GM18507 (cell line): Measurements from ENCODE around the gene PXMP2.
A peak's percentile ranks its signal among the peaks of the same experiment; 100 is the strongest.

Source experiments
- DNase-seq: peaks from one replicate; pipeline ENCODE4 v3.0.0; 2011; ENCODE audit warnings: low read depth; ENCODE audit not compliant: insufficient read length; ENCODE audit errors: extremely low spot score
- FAIRE-seq: peaks from 2 replicates; lab custom pipeline; 2011; peaks lifted over from hg19 to GRCh38; lab: Jason Lieb, UNC

The PXMP2 gene

GRCh38 chr12:132687211-132688164 lies at the start of gene PXMP2, which contains the start of gene POLE:
Gene PXMP2, plus strand, starts transcription at chr12:132687587. Its CDS starts 84 bp downstream, at chr12:132687671.
Gene POLE, minus strand, starts transcription at chr12:132687342. Its CDS starts 27 bp downstream, at chr12:132687315.
- DNase-seq, result peak; percentile 98
- FAIRE-seq, result peak; percentile 80

- DNase-seq (no peak), FAIRE-seq (no peak)
These were observed 49.6 kb upstream of the PXMP2 start for GRCh38 chr12:132637811-132638210.

GRCh38 chr12:132638541-132639408 lies 48.6 kb upstream of the PXMP2 start:
- FAIRE-seq (peak; percentile 57), DNase-seq (no peak)

GRCh38 chr12:132639956-132640520 lies 47.3 kb upstream of the PXMP2 start:
- DNase-seq (no peak), FAIRE-seq (no peak)

GRCh38 chr12:132640936-132641335 lies 46.5 kb upstream of the PXMP2 start:
- DNase-seq, result no peak
- FAIRE-seq, result no peak

GRCh38 chr12:132641811-132642650 lies 45.4 kb upstream of the PXMP2 start:
- no peak for DNase-seq
- no peak for FAIRE-seq

- FAIRE-seq, result no peak
- DNase-seq, result no peak
These were observed 44.2 kb upstream of the PXMP2 start for GRCh38 chr12:132642846-132643835.

GRCh38 chr12:132646850-132647249 lies 40.5 kb upstream of the PXMP2 start:
- FAIRE-seq (no peak), DNase-seq (no peak)

GRCh38 chr12:132647858-132648257 lies 39.5 kb upstream of the PXMP2 start:
- no peak for FAIRE-seq

GRCh38 chr12:132648616-132649225 lies 38.7 kb upstream of the PXMP2 start:
- no peak for FAIRE-seq
- DNase-seq, result no peak

More at GRCh38 chr12:132647858-132648257, 39.5 kb upstream of the PXMP2 start:
- DNase-seq, result no peak

- no peak for FAIRE-seq
These were observed 38.0 kb upstream of the PXMP2 start for GRCh38 chr12:132649226-132649945.

GRCh38 chr12:132651444-132652100 lies 35.8 kb upstream of the PXMP2 start:
- no peak for DNase-seq
- FAIRE-seq, result no peak

More at GRCh38 chr12:132649226-132649945, 38.0 kb upstream of the PXMP2 start:
- DNase-seq, result no peak

- no peak for DNase-seq
- no peak for FAIRE-seq
These were observed 33.7 kb upstream of the PXMP2 start for GRCh38 chr12:132653567-132654290.

GRCh38 chr12:132657004-132657727 lies 30.2 kb upstream of the PXMP2 start:
- FAIRE-seq, result no peak
- no peak for DNase-seq
